GM04503 (cell line): ENCODE data around the gene SYTL1.

Source experiments
- DNase-seq: peaks from one replicate; pipeline ENCODE4 v3.0.0-alpha.2; 2012; ENCODE audit warnings: low read depth

The SYTL1 gene

DNA sequence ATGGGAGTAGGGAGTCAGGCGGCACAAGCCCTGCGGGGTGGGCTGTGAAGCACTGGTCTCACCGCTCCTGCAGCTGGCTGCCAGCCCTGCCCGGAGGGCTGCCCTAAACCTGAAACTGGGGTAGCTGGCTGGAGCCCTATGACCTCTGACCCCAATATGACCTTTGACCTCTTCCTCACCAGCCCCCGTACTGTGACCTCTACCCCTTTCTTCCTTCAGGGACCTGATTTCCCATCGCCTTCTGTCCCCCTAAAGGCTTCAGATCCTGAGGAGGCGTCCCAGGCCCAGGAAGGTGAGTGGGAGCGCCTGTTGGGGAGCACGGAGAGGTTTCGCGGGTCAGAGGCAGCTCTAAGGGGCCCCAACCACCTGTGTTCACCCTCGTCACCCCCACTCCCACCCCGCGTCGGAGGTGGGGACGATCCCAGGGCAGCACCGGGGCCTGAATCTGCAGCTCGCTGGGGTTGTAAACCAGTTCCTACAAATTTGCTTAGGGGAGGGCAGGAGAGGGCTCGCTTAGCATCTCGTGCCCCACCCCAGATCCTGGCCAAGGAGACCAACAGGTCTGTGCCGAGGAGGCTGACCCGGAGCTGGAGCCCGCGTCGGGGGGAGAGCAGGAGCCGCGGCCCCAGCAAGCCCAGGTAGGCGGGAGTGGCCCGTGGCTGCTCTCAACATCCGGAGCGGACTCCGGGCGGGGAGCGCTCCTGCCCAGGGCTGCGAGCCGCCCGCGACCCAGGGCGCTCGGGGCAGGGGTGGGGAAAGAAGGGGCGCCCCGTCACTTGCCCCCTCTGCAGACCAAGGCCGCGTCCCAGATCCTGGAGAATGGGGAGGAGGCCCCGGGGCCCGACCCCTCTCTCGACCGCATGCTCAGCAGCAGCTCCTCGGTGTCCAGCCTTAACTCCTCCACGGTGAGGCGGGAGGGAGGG is 7.3 kb downstream of the SYTL1 start:
- DNase-seq: no peak

GRCh38 chr1:27349784-27350662 is 8.2 kb downstream of the SYTL1 start:
- DNase-seq: no peak

- DNase-seq: no peak
Observed at GRCh38 chr1:27350663-27351540, 9.1 kb downstream of the SYTL1 start.

GRCh38 chr1:27351541-27352107 is 9.8 kb downstream of the SYTL1 start:
- DNase-seq: no peak

DNA sequence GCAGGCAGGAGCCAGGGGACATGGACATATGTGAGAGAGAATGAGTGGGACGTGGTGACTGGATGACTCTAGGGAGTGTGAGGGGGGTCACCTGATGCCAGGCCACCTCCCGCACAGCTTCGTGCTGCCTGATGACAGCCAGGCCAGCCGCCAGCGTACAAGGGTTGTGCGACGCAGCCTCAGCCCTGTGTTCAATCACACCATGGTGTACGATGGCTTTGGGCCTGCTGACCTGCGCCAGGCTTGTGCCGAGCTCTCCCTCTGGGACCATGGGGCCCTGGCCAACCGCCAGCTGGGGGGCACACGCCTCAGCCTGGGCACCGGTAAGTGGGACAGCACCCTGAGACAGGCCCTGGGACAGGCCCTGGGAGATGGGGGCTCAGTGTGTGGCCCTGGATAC is 11.3 kb downstream of the SYTL1 start:
- no peak for DNase-seq

GRCh38 chr1:27353629-27354028 is 11.8 kb downstream of the SYTL1 start:
- no peak for DNase-seq

DNA sequence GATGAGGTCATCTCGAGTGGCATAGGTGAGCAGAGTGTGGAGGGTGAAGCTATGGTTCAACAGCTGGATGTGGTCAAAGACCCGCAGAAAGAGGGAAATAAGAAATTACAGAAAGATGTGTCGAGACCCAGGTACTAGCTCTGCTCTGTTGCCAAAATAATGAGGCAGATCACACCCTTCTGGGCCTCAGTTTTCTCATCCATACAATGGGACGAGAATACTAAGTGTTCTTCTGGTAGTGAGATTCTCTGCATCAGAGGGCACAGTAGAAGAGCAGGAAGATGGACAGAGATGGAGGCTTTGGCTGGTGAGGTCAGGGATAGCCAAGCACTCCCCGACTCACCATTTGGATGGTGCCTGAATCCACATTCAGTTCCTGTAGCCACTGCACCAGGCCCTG is 13.9 kb downstream of the SYTL1 start:
- no peak for DNase-seq

- DNase-seq: no peak
Observed at GRCh38 chr1:27356277-27356618, 14.4 kb downstream of the SYTL1 start.

- DNase-seq: no peak
Observed at GRCh38 chr1:27356619-27357280, 14.9 kb downstream of the SYTL1 start.

DNA sequence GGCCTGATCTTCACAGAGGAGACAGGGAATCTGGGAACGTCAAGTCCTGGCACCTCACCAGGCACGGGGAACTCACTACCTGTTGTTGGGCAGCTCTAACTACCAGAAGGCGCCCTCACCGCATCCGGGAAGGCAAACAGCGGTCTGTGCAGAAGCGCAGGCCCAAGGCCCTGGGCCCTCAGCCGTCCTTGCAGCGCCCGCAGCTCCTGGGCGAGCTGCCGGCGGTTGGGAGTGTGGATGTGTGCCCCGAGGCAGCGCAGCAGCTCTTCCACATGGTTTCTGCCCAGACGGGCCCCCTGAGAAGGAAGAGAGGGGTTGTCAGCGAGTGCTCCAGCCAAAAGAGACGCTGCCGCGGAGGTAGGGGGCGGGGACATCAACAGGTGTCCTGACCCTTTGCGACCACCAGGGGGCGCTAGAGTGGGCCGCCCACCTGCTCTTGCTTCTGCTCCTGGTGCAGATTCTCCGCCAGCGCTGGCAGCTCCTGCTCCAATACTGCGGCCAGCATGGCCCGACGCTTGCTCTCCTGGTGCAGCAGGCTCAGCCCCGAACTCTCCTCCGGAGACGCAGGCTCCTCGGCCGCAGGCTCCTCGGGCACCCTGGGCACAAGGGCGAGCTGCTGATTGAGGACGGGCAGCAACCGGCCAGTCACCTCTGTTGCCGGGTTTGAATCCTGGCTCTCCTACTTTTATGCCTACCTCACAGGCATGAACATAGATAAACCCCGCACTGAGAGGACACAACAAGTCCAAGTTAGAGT is 15.6 kb downstream of the SYTL1 start:
- no peak for DNase-seq

- no peak for DNase-seq
Observed at GRCh38 chr1:27358038-27358927, 16.5 kb downstream of the SYTL1 start.

- no peak for DNase-seq
Observed at GRCh38 chr1:27358928-27359313, 17.1 kb downstream of the SYTL1 start.

DNA sequence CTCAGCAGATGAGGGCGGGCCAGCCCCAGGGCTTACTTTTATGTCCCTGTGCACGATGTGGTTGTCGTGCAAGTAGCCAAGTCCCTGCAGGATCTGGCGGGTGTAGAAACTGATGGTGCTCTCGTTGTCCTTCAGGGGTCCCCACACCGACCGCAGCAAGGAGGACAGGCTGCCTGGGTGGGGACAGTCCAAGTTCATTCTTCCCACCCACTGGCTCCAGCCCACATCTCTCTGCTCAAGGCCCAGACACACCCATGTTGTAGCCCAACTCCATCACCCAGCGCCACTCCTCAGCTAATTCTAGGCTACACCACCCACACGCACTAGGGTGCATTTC is 18.0 kb downstream of the SYTL1 start:
- no peak for DNase-seq

DNA sequence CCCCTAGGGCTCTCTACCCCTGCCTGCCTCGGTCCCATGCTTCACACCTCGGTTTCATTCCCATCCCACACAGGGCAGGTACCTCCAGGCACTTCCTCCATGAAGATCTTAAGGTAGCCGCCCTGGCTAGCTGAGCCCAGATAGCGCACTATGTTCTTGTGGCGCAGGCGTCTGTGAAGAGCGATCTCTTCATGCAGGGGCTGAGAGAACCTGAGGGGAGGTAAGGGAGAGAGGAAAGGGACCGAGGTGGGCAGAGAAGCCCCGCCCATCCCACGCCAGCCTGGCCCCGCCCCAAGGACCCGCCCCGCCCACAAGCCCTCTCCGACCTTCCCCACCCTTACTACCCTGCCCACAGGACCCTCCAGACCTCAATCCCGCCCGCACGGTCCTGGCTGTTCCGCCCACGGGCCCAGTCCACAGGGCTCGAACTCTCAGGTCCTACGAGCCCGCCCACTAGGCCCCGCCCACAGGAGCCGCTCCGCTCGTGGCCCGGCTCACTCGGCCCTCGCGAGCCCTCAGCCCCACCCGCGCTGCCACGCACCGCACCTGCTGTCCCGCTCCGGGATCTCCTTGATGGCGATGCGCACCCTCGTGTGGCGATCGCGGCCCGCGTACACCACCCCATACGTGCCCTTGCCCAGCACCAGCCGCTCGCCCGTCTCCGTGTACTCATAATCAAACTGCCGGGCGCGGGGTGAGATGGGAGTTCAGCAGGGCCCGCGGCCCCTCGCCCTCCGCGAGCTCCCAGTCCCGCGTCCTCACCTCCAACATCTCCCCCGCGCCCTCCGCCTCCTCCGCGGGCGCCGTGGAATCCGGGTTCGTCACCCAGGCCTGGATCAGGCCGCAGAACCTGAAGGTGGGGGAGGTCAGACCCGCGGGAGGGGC is 18.6 kb downstream of the SYTL1 start:
- no peak for DNase-seq

DNA sequence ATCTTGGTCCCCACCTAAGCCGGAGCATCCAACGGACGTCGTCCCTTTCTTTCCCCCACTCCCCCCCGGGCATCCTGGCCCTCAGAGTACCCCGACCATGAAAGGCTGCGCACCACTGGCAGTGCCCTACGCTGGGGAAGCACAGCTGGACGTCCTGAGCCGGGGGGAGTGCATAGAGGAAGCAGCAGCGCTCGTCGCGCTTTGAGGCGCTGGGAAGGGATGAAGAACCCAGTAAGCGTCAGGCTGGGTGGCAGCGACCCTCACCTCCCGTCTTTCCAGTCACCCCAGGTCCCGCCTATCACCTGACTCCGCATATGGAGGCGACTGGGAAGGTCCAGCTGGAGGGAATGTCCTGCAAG is 19.2 kb downstream of the SYTL1 start:
- DNase-seq: no peak

GRCh38 chr1:27361553-27361952 is 19.7 kb downstream of the SYTL1 start:
- DNase-seq: no peak

DNA sequence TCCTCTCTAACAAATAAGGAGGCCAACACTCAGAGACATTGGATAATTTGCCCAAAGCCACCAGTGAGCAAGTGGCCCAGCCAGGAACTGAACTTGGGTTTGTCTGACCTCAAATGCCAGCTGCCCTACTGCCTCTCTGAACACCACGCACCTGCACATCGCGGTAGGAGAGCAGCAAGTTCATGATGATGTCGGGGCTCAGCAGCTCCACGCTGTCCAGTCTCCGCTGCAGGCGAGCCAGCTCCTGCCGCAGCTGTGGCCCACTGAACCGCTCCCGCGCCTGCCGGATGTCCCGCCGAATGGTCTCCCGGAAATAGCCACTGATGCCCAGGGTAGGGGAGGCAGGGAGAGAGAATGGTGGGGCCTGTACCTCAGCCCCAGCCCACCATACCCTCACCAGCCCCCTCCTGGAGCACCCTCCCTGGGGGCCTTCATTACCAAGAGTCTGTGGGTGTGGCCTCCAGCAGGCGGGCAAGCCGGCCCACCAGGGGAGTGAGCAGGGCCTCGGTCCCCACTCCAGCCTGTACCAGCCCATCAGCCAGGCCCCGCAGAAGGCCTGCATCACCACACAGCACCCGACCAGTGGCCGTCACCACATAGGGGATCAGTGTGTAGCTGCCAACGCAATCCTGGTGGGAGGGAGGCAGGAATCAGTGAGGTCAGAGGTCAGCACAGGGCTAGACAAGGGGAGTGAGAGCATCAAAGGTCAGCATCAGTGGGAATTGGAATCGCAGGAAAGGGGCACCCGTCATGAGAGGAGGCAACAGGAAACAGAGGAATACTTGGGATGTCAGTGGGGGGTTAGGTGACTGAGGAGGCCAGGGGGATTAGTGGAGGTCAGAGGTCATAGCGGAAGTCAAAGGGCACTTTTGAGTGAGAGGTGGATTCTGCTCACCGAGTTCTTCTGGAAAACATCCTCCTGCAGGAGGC is 22.2 kb downstream of the SYTL1 start:
- no peak for DNase-seq
